ENCODE results near the gene KLHL40.

DNA sequence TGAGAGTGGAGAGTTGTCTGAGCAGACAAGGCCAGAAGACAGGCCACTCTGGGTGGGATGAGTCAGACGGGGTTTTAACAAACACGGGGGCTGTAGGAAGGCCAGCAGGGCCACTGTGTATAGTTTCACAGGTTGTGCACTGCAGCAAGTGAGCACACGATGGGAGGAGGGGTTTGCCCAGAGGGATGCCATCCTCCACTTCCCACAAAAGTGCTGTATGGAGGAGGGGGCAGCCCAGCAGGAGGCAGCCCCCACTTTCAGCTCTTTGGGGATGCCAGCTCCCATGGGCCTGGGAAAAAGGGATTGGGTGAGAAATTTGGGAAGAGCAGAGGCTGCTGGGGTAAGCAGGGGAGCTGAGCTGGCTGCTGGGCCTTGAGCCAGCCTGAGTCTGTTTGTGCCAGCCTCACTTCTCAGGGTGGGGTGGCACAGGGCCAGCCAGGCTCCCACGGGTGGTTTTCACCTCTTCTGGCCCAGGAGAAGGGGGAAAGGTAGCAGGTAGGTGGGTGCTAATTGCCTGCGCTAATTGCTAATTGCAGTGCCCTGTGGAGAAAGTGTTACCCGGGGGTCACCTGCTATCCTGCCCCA lies 25.1 kb upstream of the KLHL40 start:
- TF ChIP-seq, protein P1, sequence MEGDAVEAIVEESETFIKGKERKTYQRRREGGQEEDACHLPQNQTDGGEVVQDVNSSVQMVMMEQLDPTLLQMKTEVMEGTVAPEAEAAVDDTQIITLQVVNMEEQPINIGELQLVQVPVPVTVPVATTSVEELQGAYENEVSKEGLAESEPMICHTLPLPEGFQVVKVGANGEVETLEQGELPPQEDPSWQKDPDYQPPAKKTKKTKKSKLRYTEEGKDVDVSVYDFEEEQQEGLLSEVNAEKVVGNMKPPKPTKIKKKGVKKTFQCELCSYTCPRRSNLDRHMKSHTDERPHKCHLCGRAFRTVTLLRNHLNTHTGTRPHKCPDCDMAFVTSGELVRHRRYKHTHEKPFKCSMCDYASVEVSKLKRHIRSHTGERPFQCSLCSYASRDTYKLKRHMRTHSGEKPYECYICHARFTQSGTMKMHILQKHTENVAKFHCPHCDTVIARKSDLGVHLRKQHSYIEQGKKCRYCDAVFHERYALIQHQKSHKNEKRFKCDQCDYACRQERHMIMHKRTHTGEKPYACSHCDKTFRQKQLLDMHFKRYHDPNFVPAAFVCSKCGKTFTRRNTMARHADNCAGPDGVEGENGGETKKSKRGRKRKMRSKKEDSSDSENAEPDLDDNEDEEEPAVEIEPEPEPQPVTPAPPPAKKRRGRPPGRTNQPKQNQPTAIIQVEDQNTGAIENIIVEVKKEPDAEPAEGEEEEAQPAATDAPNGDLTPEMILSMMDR (IDR thresholded peaks at IDR 0.05): no peak
- no peak for TF ChIP-seq POLR2A (IDR thresholded peaks at IDR 0.05)

Data from thyroid gland (tissue), 4 donors.